Loucy (cell line): ENCODE data around the gene PDE11A.

Source experiments
- CTCF ChIP-seq: fragments of 200-600 bp; sonication (generic); conservative IDR thresholded peaks from 2 replicates; pipeline ENCODE4 v1.5.1; 2014; ENCODE audit warnings: mild to moderate bottlenecking, antibody characterized with exemption, low read length
- EZH2phosphoT487 ChIP-seq: fragments of 200-600 bp; IDR thresholded peaks from 2 replicates; pipeline ENCODE4 v1.6.1; 2018; ENCODE audit warnings: antibody characterized with exemption, mild to moderate bottlenecking, moderate library complexity, borderline replicate concordance

DNA sequence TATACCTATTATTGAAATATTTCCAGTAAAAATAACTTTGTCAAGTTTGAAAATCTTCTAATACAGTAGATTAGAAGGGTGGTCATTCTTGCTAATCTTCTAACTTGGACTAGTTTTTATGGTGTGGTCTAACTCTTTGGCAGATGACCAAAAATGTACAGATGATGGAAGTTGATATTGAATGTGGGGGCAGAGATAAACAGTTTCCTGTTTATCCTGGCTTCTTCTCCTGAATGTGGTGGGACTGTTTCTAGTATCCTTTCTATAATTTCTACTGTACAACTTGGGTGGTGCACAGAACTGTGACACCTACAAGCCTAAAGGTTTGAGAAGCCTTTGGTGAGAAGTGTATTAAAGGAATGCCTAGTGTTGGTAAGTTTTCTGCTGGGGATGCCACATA lies 178.7 kb downstream of the PDE11A start:
- no peak for TF ChIP-seq CTCF
- TF ChIP-seq EZH2phosphoT487: no peak
